Measurements from ENCODE around the gene SPAAR. TPM values are rescaled to one million over a fixed set of nuclear protein-coding genes. Genes with fewer than 3 reads are reported as not detected.

Gene SPAAR
- total RNA-seq, 1 experiment from 2014 or later: not detected

DNA sequence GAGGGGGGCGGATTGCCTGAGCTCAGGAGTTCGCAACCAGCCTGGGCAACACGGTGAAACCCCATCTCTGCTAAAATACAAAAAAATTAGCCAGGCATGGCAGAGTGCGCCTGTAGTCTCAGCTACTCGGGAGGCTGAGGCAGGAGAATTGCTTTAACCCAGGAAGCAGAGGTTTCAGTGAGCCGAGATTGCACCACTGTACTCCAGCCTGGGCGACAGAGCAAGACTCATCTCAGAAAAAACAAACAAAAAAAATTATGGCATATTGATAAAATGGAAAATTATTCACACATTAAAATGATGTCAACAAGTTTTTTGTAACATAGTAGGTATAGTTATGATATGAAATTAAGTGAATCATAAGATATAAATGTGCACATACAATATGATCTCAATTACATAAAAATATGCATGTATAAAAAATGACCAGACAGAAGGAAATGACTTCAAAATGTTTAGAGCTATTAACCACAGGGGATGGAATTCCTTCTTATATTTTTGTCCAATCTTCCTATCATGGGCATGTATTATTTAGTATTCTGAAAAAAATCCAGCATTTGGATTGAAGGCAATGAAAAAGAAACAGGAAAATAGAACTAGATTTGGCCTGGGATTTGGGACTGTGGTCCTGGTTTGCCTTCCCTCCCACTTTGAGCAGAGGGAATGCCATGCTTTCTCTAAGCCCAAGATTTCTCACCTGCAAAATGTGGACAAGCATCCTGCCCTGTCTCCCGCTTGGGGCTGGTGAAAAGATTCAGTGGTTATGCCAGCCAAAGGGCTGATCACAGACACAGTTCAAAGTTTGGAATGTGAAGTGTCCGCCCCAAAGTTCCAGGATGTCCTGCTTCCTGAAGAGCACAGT lies 19.5 kb downstream of the SPAAR start:
- no CpG with 5 or more reads among the region's 9 CpGs for WGBS (ENCODE audit: extremely low coverage, insufficient read length, low lambda C conversion rate)
- Histone ChIP-seq H3K27ac (ENCODE audit: insufficient read length, low read depth, low read length) (no peak overlapping the region), H2AFZ (ENCODE audit: low read length) (no peak overlapping the region), H3K23me2 (ENCODE audit: insufficient read length, low read depth, low read length, poor library complexity, severe bottlenecking) (no peaks in the 10 kb centered on the region), H4K8ac (replicated peaks; ENCODE audit: insufficient read length, low read depth, low read length) (no peak overlapping the region), H2BK120ac (ENCODE audit: low read depth, low read length, poor library complexity, severe bottlenecking) (no peak overlapping the region), H3K4me1 (ENCODE audit: insufficient read depth, low read length) (no peaks in the 10 kb centered on the region), H2BK20ac (ENCODE audit: low read depth, low read length, poor library complexity, severe bottlenecking) (no peak overlapping the region), H3K79me2 (ENCODE audit: insufficient read depth, low read length) (no peaks in the 10 kb centered on the region), H3K56ac (ENCODE audit: insufficient read length, low read depth, low read length) (no peak overlapping the region), H3K4me2 (ENCODE audit: insufficient read depth, insufficient read length, low read length) (no peak overlapping the region), H3K4ac (ENCODE audit: low read depth, low read length) (no peak overlapping the region), H3T11ph (ENCODE audit: low read length) (no peak overlapping the region), H2AK5ac (ENCODE audit: insufficient read length, low read length) (no peak overlapping the region), H3K23ac (ENCODE audit: insufficient read length, low read depth, low read length) (no peak overlapping the region), H3K27me3 (ENCODE audit: insufficient read depth, low read length) (no peaks in the 10 kb centered on the region), H3K79me1 (ENCODE audit: insufficient read depth, low read depth, low read length, poor library complexity, severe bottlenecking) (no peaks in the 10 kb centered on the region), H4K91ac (ENCODE audit: insufficient read length, low read depth, low read length) (no peak overlapping the region), H3K9me3 (ENCODE audit: control insufficient read depth, low read depth, low read length) (no peaks in the 10 kb centered on the region), H3K9ac (ENCODE audit: extremely low read depth, insufficient read length, low read length) (no peak overlapping the region), H3K14ac (ENCODE audit: insufficient read depth, low read length) (no peak overlapping the region), H4K5ac (ENCODE audit: insufficient read length, low read depth, low read length) (no peak overlapping the region), H2BK15ac (ENCODE audit: low read depth, low read length) (no peak overlapping the region), H2BK12ac (ENCODE audit: insufficient read length, low read depth, low read length) (no peak overlapping the region), H4K20me1 (ENCODE audit: control insufficient read depth, insufficient read depth, insufficient read length) (no peaks in the 10 kb centered on the region), H3K18ac (ENCODE audit: insufficient read length, low read depth, low read length) (no peak overlapping the region), H2BK5ac (ENCODE audit: insufficient read length, low read length) (no peak overlapping the region)
- DNase-seq: no peak
- Mint-ChIP-seq H3K9me3 (no peaks in the 10 kb centered on the region), H3K4me1 (peaks cover 3 to 4% of the 10 kb centered on the region in 2 experiments), H3K27ac (no peak overlapping the region), H3K4me3 (no peak overlapping the region), H3K36me3 (ENCODE audit: insufficient read depth in 1 of 3, low read depth in 3 of 3) (no peaks in the 10 kb centered on the region), H3K27me3 (ENCODE audit: low read depth) (peaks cover 12% of the 10 kb centered on the region)
- TF ChIP-seq, protein P1, sequence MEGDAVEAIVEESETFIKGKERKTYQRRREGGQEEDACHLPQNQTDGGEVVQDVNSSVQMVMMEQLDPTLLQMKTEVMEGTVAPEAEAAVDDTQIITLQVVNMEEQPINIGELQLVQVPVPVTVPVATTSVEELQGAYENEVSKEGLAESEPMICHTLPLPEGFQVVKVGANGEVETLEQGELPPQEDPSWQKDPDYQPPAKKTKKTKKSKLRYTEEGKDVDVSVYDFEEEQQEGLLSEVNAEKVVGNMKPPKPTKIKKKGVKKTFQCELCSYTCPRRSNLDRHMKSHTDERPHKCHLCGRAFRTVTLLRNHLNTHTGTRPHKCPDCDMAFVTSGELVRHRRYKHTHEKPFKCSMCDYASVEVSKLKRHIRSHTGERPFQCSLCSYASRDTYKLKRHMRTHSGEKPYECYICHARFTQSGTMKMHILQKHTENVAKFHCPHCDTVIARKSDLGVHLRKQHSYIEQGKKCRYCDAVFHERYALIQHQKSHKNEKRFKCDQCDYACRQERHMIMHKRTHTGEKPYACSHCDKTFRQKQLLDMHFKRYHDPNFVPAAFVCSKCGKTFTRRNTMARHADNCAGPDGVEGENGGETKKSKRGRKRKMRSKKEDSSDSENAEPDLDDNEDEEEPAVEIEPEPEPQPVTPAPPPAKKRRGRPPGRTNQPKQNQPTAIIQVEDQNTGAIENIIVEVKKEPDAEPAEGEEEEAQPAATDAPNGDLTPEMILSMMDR (conservative IDR thresholded peaks at IDR 0.05): no peak
